Esophagus (tissue), 2 donors: Measurements from ENCODE around the gene PLAAT5. TPM values are rescaled to one million over a fixed set of nuclear protein-coding genes. Genes with fewer than 3 reads are reported as not detected.

ENCODE experiments used
- H3K27ac ChIP-seq, 2 donors: one replicate each; pipeline ENCODE4 v1.5.1; 2013; ENCODE audit warnings: low read depth in 2 of 2, mild to moderate bottlenecking in 2 of 2, inconsistent platforms in 1 of 2, low read length in 1 of 2, moderate library complexity in 1 of 2
- H3K27me3 ChIP-seq, 2 donors: one replicate each; pipeline ENCODE4 v1.6.1; 2013; ENCODE audit warnings: low read length in 2 of 2, control low read depth in 1 of 2, mild to moderate bottlenecking in 1 of 2; ENCODE audit not compliant: insufficient read depth in 2 of 2, control insufficient read depth in 1 of 2
- H3K36me3 ChIP-seq, 2 donors: one replicate each; pipeline ENCODE4 v1.6.1; 2013; ENCODE audit warnings: low read length in 1 of 2; ENCODE audit not compliant: control insufficient read depth in 2 of 2, insufficient read depth in 2 of 2
- H3K4me1 ChIP-seq, 2 donors: one replicate each; pipeline ENCODE4 v1.6.1; 2013; ENCODE audit warnings: low read length in 1 of 2; ENCODE audit not compliant: control insufficient read depth in 2 of 2, insufficient read depth in 2 of 2
- H3K4me3 ChIP-seq, 2 donors: one replicate each; pipeline ENCODE4 v1.5.1; 2013; ENCODE audit warnings: low read length in 2 of 2, mild to moderate bottlenecking in 2 of 2, low read depth in 1 of 2, moderate library complexity in 1 of 2
- H3K9me3 ChIP-seq, 2 donors: one replicate each; pipeline ENCODE4 v1.6.1; 2013; ENCODE audit warnings: mild to moderate bottlenecking in 2 of 2, low read depth in 1 of 2, low read length in 1 of 2, moderate library complexity in 1 of 2; ENCODE audit not compliant: control insufficient read depth in 2 of 2, insufficient read depth in 1 of 2
- WGBS, 2 donors: extraction: QIAGEN DNeasy Blood & Tissue Kit; methylation state at CpG; one replicate each; pipeline ENCODE4 v1.1.7; 2013; 5-methylcytosine and 5-hydroxymethylcytosine counted together
- polyA plus RNA-seq, 2 donors: library from polyadenylated mRNA; stranded (reverse); fragments of 200-250 nt; gene quantifications; one replicate each; pipeline ENCODE4 v1.2.3, GENCODE V29; 2013
- donor health status: healthy with polysubstance abuse.
- donor health status: Bipolar disorder and iron deficiency.

Gene PLAAT5, protein sequence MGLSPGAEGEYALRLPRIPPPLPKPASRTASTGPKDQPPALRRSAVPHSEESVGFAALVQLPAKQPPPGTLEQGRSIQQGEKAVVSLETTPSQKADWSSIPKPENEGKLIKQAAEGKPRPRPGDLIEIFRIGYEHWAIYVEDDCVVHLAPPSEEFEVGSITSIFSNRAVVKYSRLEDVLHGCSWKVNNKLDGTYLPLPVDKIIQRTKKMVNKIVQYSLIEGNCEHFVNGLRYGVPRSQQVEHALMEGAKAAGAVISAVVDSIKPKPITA
- polyA plus RNA-seq = under 1 TPM; 0.12 to 0.36 TPM

DNA sequence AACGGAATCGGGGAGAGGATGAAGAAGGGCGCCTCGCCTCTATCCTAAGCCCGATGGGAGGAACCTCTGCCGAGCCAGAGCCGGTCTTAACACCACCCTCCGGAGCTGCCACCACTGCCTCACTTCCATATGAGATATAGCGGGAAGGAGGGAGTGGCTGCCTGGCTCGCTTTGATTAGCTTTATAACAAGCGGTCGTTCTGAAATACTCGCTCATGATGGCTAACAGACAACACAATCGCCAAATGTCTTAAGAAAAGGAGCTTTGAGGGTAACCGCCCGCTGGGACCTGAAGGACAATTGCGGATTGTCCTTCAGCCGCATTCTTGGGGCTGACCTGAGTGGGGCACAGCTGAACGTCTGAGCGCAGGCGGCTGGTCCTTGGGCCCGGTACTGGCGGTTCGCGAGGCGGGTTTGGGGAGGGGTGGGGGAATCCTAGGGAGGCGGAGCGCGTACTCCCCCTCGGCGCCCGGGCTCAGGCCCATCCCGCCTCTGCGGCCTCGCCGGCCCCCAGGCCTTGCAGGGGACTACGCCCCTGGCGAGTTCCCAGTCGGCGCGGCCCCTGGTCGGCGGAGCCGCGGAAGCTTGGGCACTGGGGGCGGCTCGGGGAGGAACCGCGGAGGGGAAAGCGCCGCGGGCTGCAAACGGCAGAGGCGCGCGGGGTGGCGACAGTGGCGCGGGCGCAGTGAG is at the start of gene PLAAT5:
TSS of gene PLAAT5 (minus strand) at position 617 of the 689 bp plus-strand sequence. CDS start at position 484, 133 bp downstream.
- no peaks in the 10 kb centered on the region for H3K4me1 ChIP-seq
- WGBS, 2 donors = 5 to 9% methylated on average over 59 to 60 of the region's 60 CpGs
- H3K4me3 ChIP-seq = peak within 1 kb of the TSS; percentile 28 to 46
- H3K27me3 ChIP-seq = no peaks in the 10 kb centered on the region
- H3K27ac ChIP-seq = peak within 1 kb of the TSS; percentile 15 to 67
- H3K9me3 ChIP-seq = no peaks in the 10 kb centered on the region
- no peaks in the 10 kb centered on the region for H3K36me3 ChIP-seq

DNA sequence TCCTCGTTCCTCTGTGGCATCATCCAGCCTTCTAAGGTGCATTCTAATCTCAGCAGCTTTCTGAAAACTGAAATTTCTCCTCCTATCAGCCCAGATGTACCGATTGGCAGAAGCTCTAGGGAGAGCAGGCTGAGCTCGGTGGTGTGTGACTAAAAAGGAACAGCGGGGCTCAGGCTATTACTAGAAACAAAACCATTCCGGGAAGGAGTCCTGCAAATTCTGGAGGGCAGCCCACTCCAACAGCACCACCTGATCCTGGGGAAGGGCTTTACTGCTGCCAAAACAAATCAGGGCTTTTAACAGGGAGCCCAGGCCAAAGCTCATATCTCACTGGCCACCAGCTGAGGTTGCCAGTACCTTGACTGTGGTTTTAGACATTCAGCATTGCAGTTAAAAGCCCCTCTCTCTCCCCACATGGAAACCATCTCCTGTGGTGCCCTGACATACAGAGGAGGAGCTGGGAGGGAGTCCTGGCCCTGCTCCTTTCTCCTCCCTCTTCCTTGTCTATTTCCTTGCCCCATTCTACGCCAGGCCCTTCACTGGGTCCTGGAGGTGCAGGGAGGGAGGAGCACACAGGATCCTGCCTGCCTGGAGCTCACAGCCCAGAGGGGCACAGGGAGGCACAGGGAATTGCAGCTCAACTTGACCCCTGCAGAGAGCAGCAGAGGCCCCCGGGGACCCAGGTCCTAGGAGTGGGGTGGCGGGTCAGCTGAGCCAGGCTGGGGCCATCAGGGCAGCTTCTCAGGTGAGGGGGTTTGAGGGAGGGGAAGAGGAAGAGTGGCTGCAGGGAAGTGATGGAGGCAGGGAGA is 46.5 kb upstream of the PLAAT5 start:
- peaks cover 3 to 17% of the 10 kb centered on the region in 2 donors for H3K4me1 ChIP-seq
- H3K9me3 ChIP-seq = no peaks in the 10 kb centered on the region
- peak overlapping the region; percentile 81 to 92 for H3K27ac ChIP-seq
- H3K27me3 ChIP-seq = no peaks in the 10 kb centered on the region
- WGBS, 2 donors = 18 to 27% methylated on average over 8 of the region's 8 CpGs
- H3K36me3 ChIP-seq = no peaks in the 10 kb centered on the region
- H3K4me3 ChIP-seq = peak overlapping the region; percentile 35 to 50

- H3K4me1 ChIP-seq = peaks cover 3 to 17% of the 10 kb centered on the region in 2 donors
Measured at GRCh38 chr11:63536669-63537292, 45.8 kb upstream of the PLAAT5 start, which contains the start of gene PLAAT4. TSS of gene PLAAT4 (plus strand) at chr11:63536808. CDS start at chr11:63536869, 61 bp downstream.

GRCh38 chr11:63535734-63536133 is 44.8 kb upstream of the PLAAT5 start:
- peak overlapping the region in 1 of 2 donors; percentile 92 for H3K27ac ChIP-seq
- 73 to 79% methylated on average over 1 of the region's 1 CpG for WGBS, 2 donors

More at GRCh38 chr11:63536669-63537292, 45.8 kb upstream of the PLAAT5 start, which contains the start of gene PLAAT4:
- Histone ChIP-seq H3K36me3 (no peaks in the 10 kb centered on the region), H3K9me3 (no peaks in the 10 kb centered on the region), H3K4me3 (peak within 1 kb of the TSS; percentile 35 to 50), H3K27me3 (no peaks in the 10 kb centered on the region), H3K27ac (peak within 1 kb of the TSS; percentile 81 to 92)
- 12 to 14% methylated on average over 10 of the region's 10 CpGs for WGBS, 2 donors

GRCh38 chr11:63534895-63535461 is 44.0 kb upstream of the PLAAT5 start:
- no peak overlapping the region for H3K27ac ChIP-seq
- peaks cover 3 to 17% of the 10 kb centered on the region in 2 donors for H3K4me1 ChIP-seq
- WGBS, 2 donors = 80 to 88% methylated on average over 5 of the region's 5 CpGs
- no peaks in the 10 kb centered on the region for H3K9me3 ChIP-seq
- H3K4me3 ChIP-seq = no peak overlapping the region
- H3K27me3 ChIP-seq = no peaks in the 10 kb centered on the region
- no peaks in the 10 kb centered on the region for H3K36me3 ChIP-seq

More at GRCh38 chr11:63535734-63536133, 44.8 kb upstream of the PLAAT5 start:
- H3K9me3 ChIP-seq = no peaks in the 10 kb centered on the region
- H3K27me3 ChIP-seq = no peaks in the 10 kb centered on the region
- H3K4me1 ChIP-seq = peaks cover 3 to 17% of the 10 kb centered on the region in 2 donors
- H3K4me3 ChIP-seq = no peak overlapping the region
- H3K36me3 ChIP-seq = no peaks in the 10 kb centered on the region

DNA sequence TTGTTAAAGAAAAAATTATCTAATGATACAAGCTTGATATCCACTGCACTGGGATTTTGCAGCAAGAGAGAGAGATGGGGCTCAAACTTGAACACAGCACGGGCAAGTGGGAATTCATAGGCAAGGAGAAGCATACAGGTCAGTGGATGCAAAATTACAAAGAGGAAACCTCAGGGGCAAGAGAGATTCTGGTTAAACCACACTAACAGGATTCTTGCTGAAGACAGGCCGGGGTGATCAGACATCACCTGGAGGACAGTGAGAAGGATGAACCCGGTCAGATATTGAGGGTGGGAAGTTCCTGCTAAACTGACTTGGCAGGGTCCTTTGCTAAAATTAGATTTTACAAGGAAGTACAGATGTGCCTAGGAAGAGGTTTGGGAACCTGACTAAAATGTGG is 43.1 kb upstream of the PLAAT5 start:
- peaks cover 3 to 17% of the 10 kb centered on the region in 2 donors for H3K4me1 ChIP-seq

DNA sequence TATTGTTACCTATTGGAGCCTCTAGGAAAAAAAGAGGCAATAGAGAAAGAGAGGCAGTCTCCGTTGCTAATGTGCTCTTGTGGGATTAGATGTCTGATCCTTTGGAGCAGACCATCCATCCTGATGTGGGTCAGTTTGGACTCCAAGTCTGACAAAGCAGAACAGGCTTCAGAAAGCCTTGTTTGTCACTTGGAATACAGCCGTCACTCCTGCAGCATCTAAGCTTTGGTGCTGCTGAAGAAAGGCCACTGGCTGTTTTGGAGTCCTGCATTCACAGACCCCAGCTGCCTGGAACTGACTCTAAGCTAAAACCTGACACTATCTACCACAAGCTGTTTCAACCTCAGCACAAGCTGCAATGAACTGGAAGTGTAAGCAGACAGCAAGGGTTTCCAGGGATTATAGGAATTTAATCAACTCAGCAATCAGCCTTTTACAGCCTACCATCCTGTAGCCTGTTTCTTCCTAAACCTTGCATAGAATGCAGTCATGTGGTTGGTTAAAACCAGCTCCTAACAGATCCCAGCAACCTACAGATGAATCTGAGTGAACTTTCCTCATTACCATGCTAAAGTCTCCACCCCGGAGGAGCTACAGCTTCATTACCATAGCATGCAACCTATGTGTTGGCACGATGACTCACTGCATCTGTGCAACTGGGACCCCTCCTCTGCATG is 42.0 kb upstream of the PLAAT5 start:
- Histone ChIP-seq H3K27ac (no peak overlapping the region), H3K27me3 (no peaks in the 10 kb centered on the region), H3K9me3 (no peaks in the 10 kb centered on the region), H3K4me3 (no peak overlapping the region), H3K4me1 (peaks cover 3 to 8% of the 10 kb centered on the region in 2 donors), H3K36me3 (no peaks in the 10 kb centered on the region)
- WGBS, 2 donors = 72 to 73% methylated on average over 4 of the region's 4 CpGs

More for the DNA sequence above, 43.1 kb upstream of the PLAAT5 start:
- no peaks in the 10 kb centered on the region for H3K36me3 ChIP-seq
- 61 to 64% methylated on average over 3 of the region's 3 CpGs for WGBS, 2 donors
- H3K27ac ChIP-seq = no peak overlapping the region
- H3K4me3 ChIP-seq = no peak overlapping the region
- H3K9me3 ChIP-seq = no peaks in the 10 kb centered on the region
- H3K27me3 ChIP-seq = no peaks in the 10 kb centered on the region

DNA sequence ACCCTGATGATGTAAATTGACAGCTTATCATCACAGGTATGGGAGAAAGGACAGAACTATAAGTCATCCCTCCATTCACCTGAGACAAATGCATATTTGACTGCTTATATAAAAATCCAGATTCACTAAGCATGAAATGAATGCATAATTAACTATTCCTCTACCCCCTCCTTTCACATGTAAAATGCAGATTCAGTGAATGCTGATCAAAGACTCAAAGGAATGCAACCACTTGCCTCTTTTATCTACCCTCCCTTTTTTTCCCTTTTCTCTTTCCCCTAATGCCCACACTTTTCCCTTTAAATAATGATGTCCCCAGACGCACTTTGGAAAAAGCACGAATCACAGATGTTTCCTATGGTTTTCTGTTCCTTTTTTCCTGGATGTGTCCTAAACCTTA is 41.1 kb upstream of the PLAAT5 start:
- Histone ChIP-seq H3K9me3 (no peaks in the 10 kb centered on the region), H3K4me3 (no peak overlapping the region), H3K27ac (no peak overlapping the region), H3K4me1 (peaks cover 0 to 3% of the 10 kb centered on the region in 2 donors), H3K27me3 (no peaks in the 10 kb centered on the region), H3K36me3 (no peaks in the 10 kb centered on the region)
- 73 to 83% methylated on average over 2 of the region's 2 CpGs for WGBS, 2 donors
